AG04450 (cell line): ENCODE data around the gene UQCC2. TPM values are rescaled to one million over a fixed set of nuclear protein-coding genes. Genes with fewer than 3 reads are reported as not detected.

Experiments
- CTCF ChIA-PET: fragments of 300-600, 350-600 bp; formaldehyde crosslinking; extraction: SDS; loops from one replicate; lab custom pipeline; 2022; ENCODE audit warnings: antibody characterized with exemption, inconsistent platforms; lab: Charles Lee
- POLR2A ChIA-PET: fragments of 350-600 bp; formaldehyde crosslinking; extraction: SDS; loops from one replicate; lab custom pipeline; 2021; ENCODE audit warnings: antibody characterized with exemption, inconsistent platforms; lab: Yijun Ruan, JAX
- DNase-seq: peaks from one replicate; pipeline ENCODE4 v3.0.0-alpha.2; 2011; ENCODE audit warnings: low read depth, low spot score
- H3K27ac ChIP-seq: one replicate; pipeline ENCODE4 v1.5.1; 2012; ENCODE audit warnings: low read depth, low read length, control low read depth
- H3K27me3 ChIP-seq: one replicate; pipeline ENCODE4 v1.6.0; 2012; ENCODE audit warnings: low read length; ENCODE audit not compliant: control insufficient read depth, insufficient read depth
- H3K4me3 ChIP-seq: 2 replicates; pipeline ENCODE4 v1.5.1; 2011; ENCODE audit warnings: mild to moderate bottlenecking, low read depth, low read length, control low read depth
- H3K9me3 ChIP-seq: 2 replicates; pipeline ENCODE4 v1.5.1; 2012; ENCODE audit warnings: low read length; ENCODE audit not compliant: control insufficient read depth, insufficient read depth
- CTCF ChIP-seq: IDR thresholded peaks from 2 replicates; pipeline ENCODE4 v1.5.1; 2011; ENCODE audit warnings: low read depth, low read length, control low read depth, inconsistent platforms
- polyA plus RNA-seq: library from polyadenylated mRNA; depleted of rRNA; stranded (reverse); fragments of >200 nt; gene quantifications from 2 replicates; pipeline ENCODE4 v1.2.3, GENCODE V29; 2011

UQCC2 gene
- polyA plus RNA-seq, 1 experiment, result 67.9 TPM

GRCh38 chr6:33659986-33660385, 51.5 kb downstream of the UQCC2 start:
- no peak overlapping the region for H3K4me3 ChIP-seq
- H3K9me3 ChIP-seq, result no peaks in the 10 kb centered on the region
- POLR2A ChIA-PET, result no interaction called here
- no peak for DNase-seq
- H3K27ac ChIP-seq, result no peak overlapping the region
- TF ChIP-seq CTCF, result no peak
- CTCF ChIA-PET, result no interaction called here
- no peaks in the 10 kb centered on the region for H3K27me3 ChIP-seq

- ChIA-PET CTCF (interaction anchor here (1.2 kb wide), 1 partner anchor 14 kb away, joined by 3 read pairs; no protein-coding TSS in a partner anchor), POLR2A (no interaction called here)
- H3K9me3 ChIP-seq, result no peaks in the 10 kb centered on the region
- TF ChIP-seq CTCF, result no peak
- DNase-seq, result no peak
- H3K27ac ChIP-seq, result no peak overlapping the region
- H3K27me3 ChIP-seq, result no peaks in the 10 kb centered on the region
- no peak overlapping the region for H3K4me3 ChIP-seq
Measured at GRCh38 chr6:33658982-33659689, 52.4 kb downstream of the UQCC2 start.

DNA sequence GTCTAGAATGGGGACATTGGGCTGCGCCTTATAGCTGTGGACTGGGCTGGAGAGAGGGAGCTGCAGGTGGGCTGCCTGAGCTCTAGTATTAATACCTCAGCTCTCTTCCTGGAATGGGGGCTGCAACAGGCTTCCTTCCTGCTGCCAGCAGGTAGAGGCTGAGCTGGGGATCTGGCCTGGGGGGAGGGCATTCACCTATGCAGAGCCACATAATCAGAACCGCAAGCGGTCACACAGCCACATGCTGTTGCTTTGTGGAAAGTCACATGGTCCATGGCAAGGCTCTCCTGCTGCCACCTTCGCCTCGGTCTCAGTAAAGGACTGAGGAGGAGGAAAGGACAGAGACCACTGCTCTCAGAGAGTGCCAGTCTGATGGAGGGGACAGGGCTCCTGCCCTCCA, 54.7 kb downstream of the UQCC2 start:
- H3K9me3 ChIP-seq, result no peaks in the 10 kb centered on the region
- H3K4me3 ChIP-seq, result no peak overlapping the region
- TF ChIP-seq CTCF, result no peak
- ChIA-PET POLR2A (no interaction called here), CTCF (no interaction called here)
- DNase-seq, result no peak
- H3K27me3 ChIP-seq, result no peaks in the 10 kb centered on the region
- H3K27ac ChIP-seq, result no peak overlapping the region

GRCh38 chr6:33654831-33655554, 56.5 kb downstream of the UQCC2 start:
- no peak overlapping the region for H3K27ac ChIP-seq
- CTCF ChIA-PET, result no interaction called here
- H3K9me3 ChIP-seq, result no peaks in the 10 kb centered on the region
- H3K27me3 ChIP-seq, result no peaks in the 10 kb centered on the region
- no peak for DNase-seq
- TF ChIP-seq CTCF, result no peak
- POLR2A ChIA-PET, result no interaction called here
- no peak overlapping the region for H3K4me3 ChIP-seq

GRCh38 chr6:33652002-33652401, 59.5 kb downstream of the UQCC2 start:
- Histone ChIP-seq H3K27me3 (no peaks in the 10 kb centered on the region), H3K27ac (no peak overlapping the region), H3K9me3 (no peaks in the 10 kb centered on the region), H3K4me3 (no peak overlapping the region)
- POLR2A ChIA-PET, result no interaction called here
- TF ChIP-seq CTCF, result no peak
- CTCF ChIA-PET, result interaction anchor here (0.8 to 2.6 kb wide), 2 partner anchors 21 to 62 kb away, joined by 3 to 13 read pairs; no protein-coding TSS in a partner anchor
- no peak for DNase-seq
